Right lung (tissue), 10 donors: ENCODE measurements around the gene ARIH1. TPM values are rescaled to one million over a fixed set of nuclear protein-coding genes. Genes with fewer than 3 reads are reported as not detected.
A peak's percentile ranks its signal among the peaks of the same experiment; 100 is the strongest.
"Not testable (repeated sequence)": the region's sequence is repeated elsewhere in the genome, so short reads cannot be mapped to it uniquely, and the experiment has no call there.

Experiments
- DNase-seq, 2 donors: peaks; one replicate each; pipeline ENCODE4 v3.0.0-alpha.2; 2013
- long read RNA-seq, 8 donors: transcript quantifications; one replicate each; lab custom pipeline, GENCODE V29; 2026
- polyA plus RNA-seq, 5 donors: library from polyadenylated mRNA; unstranded; fragments of 120-200 nt; gene quantifications; one replicate each; pipeline versions ENCODE4 v1.2.1 to v1.2.3, GENCODE V29; 2013; ENCODE audit warnings: inconsistent platforms in 1 of 5, low replicate concordance in 1 of 5; ENCODE audit not compliant: insufficient read length in 5 of 5, insufficient read depth in 1 of 5

The ARIH1 gene
- polyA plus RNA-seq = 100 to 1,000 TPM; 158 to 211 (median 201) TPM
- long read RNA-seq, donor 1, full-length matches to known transcripts = 7 of 34 reads
- long read RNA-seq, donor 1, partial matches to known transcripts = 27 of 34 reads
- long read RNA-seq, donor 1, other reads (novel, unspliced or antisense) = 0 of 34 reads
- long read RNA-seq, donor 2, full-length matches to known transcripts = 4 of 4 reads
- long read RNA-seq, donor 2, partial matches to known transcripts = 0 of 4 reads
- long read RNA-seq, donor 2, other reads (novel, unspliced or antisense) = 0 of 4 reads
- long read RNA-seq, donor 3, full-length matches to known transcripts = 11 of 28 reads
- long read RNA-seq, donor 3, partial matches to known transcripts = 17 of 28 reads
- long read RNA-seq, donor 3, other reads (novel, unspliced or antisense) = 0 of 28 reads
- long read RNA-seq, donor 4, full-length matches to known transcripts = 6 of 6 reads
- long read RNA-seq, donor 4, partial matches to known transcripts = 0 of 6 reads
- long read RNA-seq, donor 4, other reads (novel, unspliced or antisense) = 0 of 6 reads
- long read RNA-seq, donor 5, full-length matches to known transcripts = 3 of 28 reads
- long read RNA-seq, donor 5, partial matches to known transcripts = 25 of 28 reads
- long read RNA-seq, donor 5, other reads (novel, unspliced or antisense) = 0 of 28 reads
- long read RNA-seq, donor 6, full-length matches to known transcripts = 14 of 14 reads
- long read RNA-seq, donor 6, partial matches to known transcripts = 0 of 14 reads
- long read RNA-seq, donor 6, other reads (novel, unspliced or antisense) = 0 of 14 reads
- long read RNA-seq, donor 7, full-length matches to known transcripts = 6 of 6 reads
- long read RNA-seq, donor 7, partial matches to known transcripts = 0 of 6 reads
- long read RNA-seq, donor 7, other reads (novel, unspliced or antisense) = 0 of 6 reads
- long read RNA-seq, donor 8, full-length matches to known transcripts = 4 of 4 reads
- long read RNA-seq, donor 8, partial matches to known transcripts = 0 of 4 reads
- long read RNA-seq, donor 8, other reads (novel, unspliced or antisense) = 0 of 4 reads

GRCh38 chr15:72473614-72474465 is at the start of gene ARIH1:
Gene ARIH1 (plus strand): TSS chr15:72474330. CDS start chr15:72474640, 310 bp downstream.
- peak; percentile 98 to 99 for DNase-seq

- no peak for DNase-seq
Observed at GRCh38 chr15:72426753-72427152, 47.4 kb upstream of the ARIH1 start.

- no peak for DNase-seq
Observed at GRCh38 chr15:72437650-72438316, 36.3 kb upstream of the ARIH1 start.

GRCh38 chr15:72442848-72443247 is 31.3 kb upstream of the ARIH1 start:
- not testable (repeated sequence) for DNase-seq

- DNase-seq = no peak
Observed at GRCh38 chr15:72445426-72445825, 28.7 kb upstream of the ARIH1 start.

- no peak for DNase-seq
Observed at GRCh38 chr15:72450805-72451204, 23.3 kb upstream of the ARIH1 start.

- DNase-seq = no peak
Observed at GRCh38 chr15:72451224-72451623, 22.9 kb upstream of the ARIH1 start.

- DNase-seq = no peak
Observed at GRCh38 chr15:72456684-72457083, 17.4 kb upstream of the ARIH1 start.

- DNase-seq = no peak
Observed at GRCh38 chr15:72460402-72460801, 13.7 kb upstream of the ARIH1 start.

GRCh38 chr15:72463702-72464101 is 10.4 kb upstream of the ARIH1 start:
- no peak for DNase-seq

- DNase-seq = no peak
Observed at GRCh38 chr15:72464251-72464650, 9.9 kb upstream of the ARIH1 start.

GRCh38 chr15:72468103-72468502 is 6.0 kb upstream of the ARIH1 start:
- DNase-seq = no peak

GRCh38 chr15:72472992-72473610 is 1.0 kb upstream of the ARIH1 start:
- peak; percentile 37 to 52 for DNase-seq

- no peak for DNase-seq
Observed at GRCh38 chr15:72474466-72474911, 359 bp downstream of the ARIH1 start.

- peak; percentile 78 for DNase-seq
Observed at GRCh38 chr15:72474912-72475628, 940 bp downstream of the ARIH1 start.

- no peak for DNase-seq
Observed at GRCh38 chr15:72475674-72476073, 1.5 kb downstream of the ARIH1 start.

- DNase-seq = not testable (repeated sequence)
Observed at GRCh38 chr15:72476330-72476729, 2.2 kb downstream of the ARIH1 start.

GRCh38 chr15:72481015-72481659 is 7.0 kb downstream of the ARIH1 start:
- DNase-seq = no peak

GRCh38 chr15:72482275-72482674 is 8.1 kb downstream of the ARIH1 start:
- DNase-seq = no peak
